Measurements from ENCODE around the gene C10orf120.

C10orf120 gene

GRCh38 chr10:122699796-122700455, at the start of gene C10orf120:
Gene C10orf120, minus strand, starts transcription at chr10:122699846. Its CDS starts 56 bp downstream, at chr10:122699790.
- Histone ChIP-seq H3K27ac (ENCODE audit: extremely low read depth, low read depth, low read length) (no peak within 1 kb of the TSS), H3K4me1 (ENCODE audit: control insufficient read depth, insufficient read depth, low read length) (no peaks in the 10 kb centered on the region), H3K9me3 (ENCODE audit: control insufficient read depth, insufficient read depth, low read depth, low read length) (no peaks in the 10 kb centered on the region), H3K4me3 (ENCODE audit: low read depth, low read length) (no peak within 1 kb of the TSS), H3K36me3 (ENCODE audit: control insufficient read depth in 2 of 2, insufficient read depth in 1 of 2, low read length in 2 of 2) (no peaks in the 10 kb centered on the region)
- POLR2A ChIA-PET: no interaction called here
- TF ChIP-seq ZNF571 (tag by site-specific recombination; IDR thresholded peaks at IDR 0.05): no peak
- TF ChIP-seq KLF17 (tag by site-specific recombination; IDR thresholded peaks at IDR 0.05): no peak
- TF ChIP-seq ZNF26 (tag by site-specific recombination; IDR thresholded peaks at IDR 0.05): no peak
- no peak for TF ChIP-seq GFI1B (tag by site-specific recombination; IDR thresholded peaks at IDR 0.05)
- no peak for TF ChIP-seq ZNF529 (tag by site-specific recombination; IDR thresholded peaks at IDR 0.05; ENCODE audit: insufficient replicate concordance)
- TF ChIP-seq ZNF248 (tag by site-specific recombination; IDR thresholded peaks at IDR 0.05): no peak
- CTCF ChIA-PET: interaction anchor here (0.6 to 2.0 kb wide), 4 partner anchors 51 to 275 kb away, joined by 3 to 5 read pairs (median 4); no protein-coding TSS in a partner anchor

- no peak for TF ChIP-seq ZNF610 (tag by site-specific recombination; IDR thresholded peaks at IDR 0.05; ENCODE audit: borderline replicate concordance)
- TF ChIP-seq PRDM2 (tag by site-specific recombination; IDR thresholded peaks at IDR 0.05; ENCODE audit: borderline replicate concordance): no peak
- TF ChIP-seq SP2 (tag by site-specific recombination; IDR thresholded peaks at IDR 0.05): no peak
- no peak for TF ChIP-seq GLI4 (tag by site-specific recombination; IDR thresholded peaks at IDR 0.05)
- TF ChIP-seq GLIS2 (tag by site-specific recombination; IDR thresholded peaks at IDR 0.05): no peak
- TF ChIP-seq ZNF776 (tag by site-specific recombination; IDR thresholded peaks at IDR 0.05; ENCODE audit: borderline replicate concordance): no peak
- no peak for TF ChIP-seq ZNF707 (tag by site-specific recombination; IDR thresholded peaks at IDR 0.05)
- no peak for TF ChIP-seq ZNF433 (tag by site-specific recombination; IDR thresholded peaks at IDR 0.05; ENCODE audit: low read depth)
- no peak for TF ChIP-seq ZNF341 (tag by site-specific recombination; IDR thresholded peaks at IDR 0.05; ENCODE audit: low read depth)
- TF ChIP-seq HOXD13 (CRISPR knock-in tag; IDR thresholded peaks at IDR 0.05; ENCODE audit: borderline replicate concordance): no peak
- no peak for TF ChIP-seq HIC1 (tag by site-specific recombination; IDR thresholded peaks at IDR 0.05)
- no peaks in the 10 kb centered on the region for H3K9me3 ChIP-seq (ENCODE audit: control insufficient read depth, insufficient read depth, low read depth, low read length)
- no peaks in the 10 kb centered on the region for H3K4me1 ChIP-seq (ENCODE audit: control insufficient read depth, insufficient read depth, low read length)
- ChIA-PET CTCF (no interaction called here), POLR2A (no interaction called here)
- no peak overlapping the region for H3K27ac ChIP-seq (ENCODE audit: extremely low read depth, low read depth, low read length)
- H3K4me3 ChIP-seq (ENCODE audit: low read depth, low read length): no peak overlapping the region
- no peaks in the 10 kb centered on the region for H3K36me3 ChIP-seq (ENCODE audit: control insufficient read depth in 2 of 2, insufficient read depth in 1 of 2, low read length in 2 of 2)
These were observed 48.9 kb upstream of the C10orf120 start for GRCh38 chr10:122748496-122748895.

Measured in HEK293 (cell line).